Measurements from ENCODE around the gene TBX10.

- no peak for TF ChIP-seq CTCF (IDR thresholded peaks at IDR 0.05)
- TF ChIP-seq REST (IDR thresholded peaks at IDR 0.05; ENCODE audit: insufficient read depth in 1 of 2, low read depth in 2 of 2, low read length in 1 of 2), result no peak
- TF ChIP-seq POLR2AphosphoS5 (IDR thresholded peaks at IDR 0.05; ENCODE audit: low read depth, low read length), result no peak
- no peak for TF ChIP-seq TCF7L2 (IDR thresholded peaks at IDR 0.05; ENCODE audit: low read depth, low read length)
Measured at GRCh38 chr11:67656278-67656922, 16.8 kb upstream of the TBX10 start.
